GM19025 (cell line): Measurements from ENCODE around the gene DRGX.

ENCODE experiments used
- ATAC-seq: cut with Tn5 transposase; IDR thresholded peaks from one replicate; pipeline ENCODE4 v1.9.1; 2021; ENCODE audit warnings: mild to moderate bottlenecking, low read depth, moderate library complexity; ENCODE audit not compliant: unreplicated experiment

The DRGX gene

DNA sequence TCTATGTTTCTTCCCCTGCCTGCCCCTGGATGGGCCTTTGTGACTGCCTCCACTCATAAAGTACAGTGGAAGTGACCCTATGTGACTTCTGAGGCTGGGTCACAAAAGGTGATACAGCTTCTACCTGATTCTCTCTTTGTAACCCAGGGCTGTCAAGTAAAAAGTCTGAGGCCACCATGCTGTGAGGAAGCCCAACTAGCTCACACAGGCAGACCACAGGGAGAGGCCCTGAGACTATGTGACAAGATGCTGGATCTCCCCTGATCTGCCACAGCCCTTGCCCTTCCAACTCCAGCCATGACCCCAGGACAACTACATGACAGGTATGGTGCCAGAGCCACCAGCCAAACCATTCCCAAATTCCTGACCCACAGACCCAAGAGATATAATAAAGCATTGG lies 45.8 kb downstream of the DRGX start:
- ATAC-seq, result no peak

DNA sequence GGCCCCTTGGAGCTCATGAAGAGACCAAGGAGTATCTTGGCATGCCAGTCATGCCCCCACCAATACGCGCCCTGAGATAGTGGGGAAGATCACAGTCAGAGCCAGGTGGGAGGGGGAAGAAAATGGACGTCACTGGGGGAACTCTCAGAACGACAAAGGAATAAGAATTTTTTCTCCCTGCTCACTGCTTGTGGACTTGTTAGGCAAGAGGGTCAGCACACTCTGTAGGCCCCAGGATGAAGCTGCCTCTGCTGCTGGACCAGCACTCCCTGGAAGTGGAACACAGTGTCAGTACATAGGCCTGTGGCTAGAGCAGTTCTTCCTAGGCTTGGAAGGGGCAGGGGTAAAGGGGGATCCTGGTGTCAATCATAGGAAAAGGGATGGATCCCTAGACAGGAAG lies 46.5 kb downstream of the DRGX start:
- no peak for ATAC-seq

DNA sequence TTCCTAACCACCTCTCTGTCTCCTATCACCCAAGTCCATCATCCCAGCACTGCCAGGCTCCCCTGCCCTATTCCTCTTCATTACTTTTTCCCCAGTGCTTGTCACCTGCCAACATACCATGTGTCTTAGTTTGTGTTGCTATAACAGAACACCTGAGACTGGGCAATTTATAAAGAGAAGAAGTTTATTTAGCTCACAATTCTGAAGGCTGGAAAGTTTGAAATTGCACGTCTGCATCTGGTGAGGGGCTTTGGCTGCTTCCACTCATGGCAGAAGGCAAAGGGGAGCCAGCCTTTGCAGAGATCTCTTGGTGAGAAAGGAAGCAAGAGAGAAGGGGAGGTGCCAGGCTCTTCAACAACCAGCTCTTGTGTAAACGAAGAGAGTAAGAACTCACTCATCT lies 47.3 kb downstream of the DRGX start:
- ATAC-seq, result no peak

- ATAC-seq, result no peak
Measured at GRCh38 chr10:49347827-49348226, 48.1 kb downstream of the DRGX start.

DNA sequence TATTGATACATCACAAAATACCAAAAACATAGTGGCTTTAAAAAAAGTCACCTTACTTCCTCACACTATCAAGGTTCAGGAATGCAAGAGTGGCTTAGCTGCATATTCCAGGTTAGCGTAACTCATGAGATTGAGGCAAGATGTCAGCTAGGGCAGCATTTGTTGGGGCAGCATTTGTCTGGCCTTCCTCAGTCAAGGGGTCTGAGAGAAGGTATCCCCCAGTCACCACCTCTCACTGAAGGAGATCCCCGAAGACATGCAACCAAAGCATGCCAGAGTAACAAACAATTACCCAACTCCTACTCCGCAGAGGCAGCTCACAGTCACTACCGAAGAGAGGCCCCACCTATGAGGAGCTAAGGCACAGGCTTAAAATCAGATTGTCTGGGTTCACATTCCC lies 48.5 kb downstream of the DRGX start:
- ATAC-seq, result no peak

GRCh38 chr10:49344840-49345239 lies 51.0 kb downstream of the DRGX start:
- ATAC-seq, result no peak

DNA sequence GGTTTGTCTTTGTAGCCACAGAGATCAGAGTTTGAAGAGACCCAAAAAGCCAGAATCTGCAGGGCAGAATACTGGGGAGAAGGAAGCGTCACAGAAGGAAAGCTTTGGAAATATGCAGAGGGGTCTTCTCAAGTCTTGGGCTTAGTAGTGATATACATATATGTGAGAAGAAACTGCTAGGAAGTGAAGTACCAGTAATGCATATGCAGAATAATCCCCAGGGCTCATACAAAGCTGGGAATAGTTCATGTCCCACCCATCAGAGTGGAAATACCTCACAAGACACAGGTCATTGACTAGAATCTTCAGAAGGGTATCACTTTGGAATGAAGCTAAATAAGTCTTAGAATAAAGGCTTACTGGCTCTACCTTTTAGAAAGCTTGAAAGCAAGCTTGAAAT lies 57.3 kb downstream of the DRGX start:
- no peak for ATAC-seq

- ATAC-seq, result no peak
Measured at GRCh38 chr10:49335364-49335972, 60.4 kb downstream of the DRGX start.

GRCh38 chr10:49334964-49335363 lies 60.9 kb downstream of the DRGX start:
- no peak for ATAC-seq

GRCh38 chr10:49333192-49333591 lies 62.7 kb downstream of the DRGX start:
- ATAC-seq, result no peak

- ATAC-seq, result no peak
Measured at GRCh38 chr10:49332768-49333167, 63.1 kb downstream of the DRGX start.

GRCh38 chr10:49332333-49332732 lies 63.6 kb downstream of the DRGX start:
- ATAC-seq, result no peak

- no peak for ATAC-seq
Measured at GRCh38 chr10:49331431-49331830, 64.5 kb downstream of the DRGX start.

GRCh38 chr10:49330127-49330665 lies 65.7 kb downstream of the DRGX start:
- ATAC-seq, result no peak

DNA sequence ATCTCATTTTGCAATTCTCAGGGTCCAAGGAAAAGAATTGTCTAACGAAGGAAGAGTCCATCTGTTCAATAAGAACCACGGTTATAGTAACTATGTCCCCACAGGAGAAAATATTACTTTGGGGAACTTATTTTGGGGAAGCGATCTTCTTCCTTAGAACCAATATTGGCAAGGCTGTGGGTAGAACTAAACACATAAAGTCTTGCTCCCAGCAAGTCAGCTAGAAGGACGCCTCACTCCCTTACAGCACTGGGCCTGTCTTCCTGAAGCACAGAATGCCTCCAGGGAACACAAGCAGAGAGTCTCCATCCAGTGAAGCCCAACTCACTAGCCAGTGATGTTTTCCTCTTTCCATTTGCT lies 66.8 kb downstream of the DRGX start:
- ATAC-seq, result no peak

- no peak for ATAC-seq
Measured at GRCh38 chr10:49328401-49329145, 67.3 kb downstream of the DRGX start.

GRCh38 chr10:49327036-49327813 lies 68.7 kb downstream of the DRGX start:
- ATAC-seq, result no peak

DNA sequence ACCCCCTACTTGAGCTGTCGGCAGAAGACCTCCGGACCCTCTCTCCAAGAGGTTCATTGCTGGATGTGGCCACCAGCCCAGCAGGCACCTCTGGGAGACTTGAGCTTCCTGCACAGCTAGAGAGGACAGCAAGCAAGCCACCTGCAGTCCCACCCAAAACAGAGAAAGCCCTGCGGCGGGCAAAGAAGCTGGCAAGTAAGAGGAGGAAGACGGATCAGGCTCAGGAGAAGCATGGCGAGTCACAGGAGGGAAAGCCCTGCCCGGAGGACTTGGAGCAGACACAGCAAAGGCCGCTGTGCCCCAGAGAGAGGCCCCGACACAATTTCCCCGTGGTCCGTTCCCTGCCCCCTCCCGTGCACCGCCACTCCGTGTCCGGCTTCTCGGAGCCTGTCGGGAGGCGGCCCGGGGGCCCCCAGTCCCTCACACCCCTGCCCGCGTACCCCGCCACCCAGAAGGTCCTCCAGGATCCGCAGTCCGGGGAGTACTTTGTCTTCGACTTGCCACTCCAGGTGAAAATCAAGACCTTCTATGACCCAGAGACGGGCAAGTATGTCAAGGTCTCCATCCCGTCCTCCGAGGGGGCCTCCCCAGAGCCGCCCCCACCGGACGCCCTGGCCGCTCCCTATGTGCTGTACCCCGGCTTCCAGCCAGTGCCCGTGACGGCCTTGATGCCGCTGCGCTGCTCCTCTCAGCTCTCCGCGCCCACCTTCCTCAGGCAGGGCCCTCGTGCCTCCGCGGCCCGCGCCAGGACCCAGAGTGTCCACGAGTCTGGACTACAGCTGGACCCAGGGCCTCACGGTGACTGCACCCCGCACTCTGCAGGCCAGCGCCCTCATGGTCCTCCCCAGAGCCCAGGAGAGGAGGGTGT lies 69.7 kb downstream of the DRGX start:
- no peak for ATAC-seq

DNA sequence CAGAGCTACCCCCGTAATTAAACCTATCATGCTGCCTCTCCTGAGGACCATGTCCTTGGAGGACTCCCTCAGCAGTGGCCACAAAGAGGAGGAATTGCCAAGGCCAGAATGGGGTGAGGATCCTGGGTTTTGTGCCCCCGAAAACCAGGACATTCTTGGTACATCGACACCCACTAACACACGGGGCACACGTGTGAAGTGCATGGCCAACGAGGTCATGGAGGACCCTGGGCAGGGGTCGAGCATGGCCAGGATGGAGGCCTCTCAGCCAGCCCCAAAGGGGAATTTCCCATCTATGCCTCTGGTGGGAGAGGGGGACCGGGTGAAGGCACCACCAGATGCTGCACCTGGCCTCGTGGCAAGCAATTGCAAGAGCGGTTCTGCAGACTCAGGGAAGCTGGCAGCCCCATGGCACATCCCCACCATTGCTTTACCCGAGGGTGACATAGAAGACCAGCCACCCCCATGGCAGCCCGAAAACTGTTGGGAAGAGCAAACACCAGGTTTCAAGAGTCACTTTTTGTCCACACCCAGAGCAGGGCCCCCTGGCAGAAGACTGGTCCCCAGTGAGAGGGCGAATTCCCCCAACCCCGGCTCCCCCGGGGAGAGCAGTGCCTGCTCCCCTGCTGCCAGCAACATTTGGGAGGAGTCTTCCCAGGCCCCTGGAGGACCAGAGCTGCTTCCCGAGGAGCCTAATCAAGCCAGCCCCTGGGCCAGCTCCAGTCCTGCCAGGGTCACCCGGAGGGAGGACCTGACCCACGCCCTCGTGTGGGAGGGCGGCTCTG lies 70.6 kb downstream of the DRGX start:
- ATAC-seq, result no peak

GRCh38 chr10:49324711-49325110 lies 71.2 kb downstream of the DRGX start:
- ATAC-seq, result no peak
